ENCODE data around the gene FXYD4.

FXYD4 gene

DNA sequence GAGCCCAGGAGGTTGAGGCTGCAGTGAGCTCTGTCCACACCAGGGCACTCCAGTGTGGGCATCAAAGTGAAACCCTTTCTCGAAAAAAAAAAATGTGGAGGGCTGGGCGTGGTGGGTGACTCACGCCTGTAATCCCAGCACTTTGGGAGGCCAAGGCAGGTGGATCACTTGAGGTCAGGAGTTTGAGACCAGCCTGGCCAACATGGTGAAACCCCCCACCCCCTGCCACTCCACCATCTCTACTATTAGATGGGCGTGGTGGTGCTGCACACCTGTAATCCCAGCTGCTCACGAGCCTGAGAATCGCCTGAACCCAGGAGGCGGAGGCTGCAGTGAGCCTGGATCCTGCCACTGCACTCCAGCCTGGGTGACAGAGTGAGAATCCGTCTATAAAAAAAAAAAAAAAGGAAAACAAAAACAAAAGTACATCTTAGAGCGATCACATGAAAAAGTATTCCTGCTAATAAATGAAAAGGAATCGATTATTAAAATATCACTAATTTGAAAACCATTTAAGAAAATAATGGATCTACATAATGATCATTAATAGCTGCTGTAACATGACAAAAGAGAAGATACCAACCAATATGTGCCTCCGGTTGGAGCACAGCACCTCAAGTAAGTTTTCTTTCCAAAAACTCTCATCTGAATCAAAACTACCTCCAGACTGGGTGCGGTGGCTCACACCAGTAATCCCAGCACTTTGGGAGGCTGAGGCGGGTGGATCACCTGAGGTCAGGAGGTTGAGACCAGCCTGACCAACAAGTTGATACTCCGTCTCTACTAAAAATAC is 32.7 kb downstream of the FXYD4 start:
- TF ChIP-seq CTCF (IDR thresholded peaks at IDR 0.05): no peak
- DNase-seq (ENCODE audit: low spot score): no peak
- no peak overlapping the region for H3K27ac ChIP-seq
- no peak overlapping the region for H3K4me3 ChIP-seq

DNA sequence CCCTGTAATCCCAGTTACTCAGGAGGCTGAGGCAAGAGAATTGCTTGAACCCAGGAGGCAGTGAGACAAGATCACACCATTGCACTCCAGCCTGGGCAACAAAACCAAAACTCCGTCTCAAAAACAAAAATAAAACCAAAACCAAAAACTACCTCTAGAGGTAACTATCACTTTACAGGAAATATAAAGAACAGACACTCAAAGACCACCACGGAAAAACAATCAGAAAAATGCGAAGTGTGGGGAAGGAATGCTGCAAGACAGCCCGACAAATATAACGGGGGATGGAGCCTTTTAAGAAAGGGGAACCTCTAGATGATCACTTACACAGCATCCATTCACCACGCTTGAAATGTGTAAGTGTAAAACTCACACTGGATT is 33.3 kb downstream of the FXYD4 start:
- TF ChIP-seq CTCF (IDR thresholded peaks at IDR 0.05): no peak
- H3K27ac ChIP-seq: no peak overlapping the region
- H3K4me3 ChIP-seq: no peak overlapping the region
- no peak for DNase-seq (ENCODE audit: low spot score)

DNA sequence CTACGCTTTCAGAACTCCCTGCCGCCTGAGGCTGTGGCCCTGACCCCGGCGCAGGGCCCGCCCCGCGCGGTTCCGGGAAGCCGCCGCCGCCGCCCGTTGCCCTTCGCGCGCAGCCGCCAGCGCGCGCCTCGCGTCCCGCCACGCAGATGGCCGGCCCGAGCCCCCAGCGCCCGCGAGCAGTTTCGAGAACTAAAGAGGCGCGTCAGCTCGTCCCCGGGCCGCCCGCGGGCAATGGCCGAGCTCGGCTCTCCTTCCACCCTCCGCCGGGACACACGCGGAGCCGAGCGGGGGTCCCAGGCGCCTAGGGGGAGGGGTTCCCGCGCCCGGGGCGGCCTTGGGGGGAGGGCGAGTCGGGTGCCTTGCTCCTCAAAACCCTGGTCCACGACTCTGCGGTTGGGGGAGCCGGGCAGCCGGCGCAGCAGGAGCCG is 35.7 kb downstream of the FXYD4 start:
- peak overlapping the region; percentile 95 to 97 for H3K27ac ChIP-seq
- DNase-seq (ENCODE audit: low spot score): no peak
- peak overlapping the region; percentile 91 for H3K4me3 ChIP-seq
- no peak for TF ChIP-seq CTCF (IDR thresholded peaks at IDR 0.05)

GRCh38 chr10:43407576-43408330 is 36.3 kb downstream of the FXYD4 start:
- Histone ChIP-seq H3K27ac (peak overlapping the region; percentile 95 to 97), H3K4me3 (peak overlapping the region; percentile 91)
- DNase-seq (ENCODE audit: low spot score): peak; percentile 95
- TF ChIP-seq CTCF (IDR thresholded peaks at IDR 0.05): no peak

GRCh38 chr10:43408331-43408709 is 36.9 kb downstream of the FXYD4 start:
- DNase-seq (ENCODE audit: low spot score): peak; percentile 78
- H3K4me3 ChIP-seq: peak overlapping the region; percentile 91
- H3K27ac ChIP-seq: peak overlapping the region; percentile 95 to 97
- no peak for TF ChIP-seq CTCF (IDR thresholded peaks at IDR 0.05)

GRCh38 chr10:43408710-43409384 is 37.4 kb downstream of the FXYD4 start, which contains the start of gene HNRNPF:
HNRNPF (minus strand) TSS chr10:43409186; CDS start chr10:43387884, 21,302 bp downstream.
- H3K4me3 ChIP-seq: peak within 1 kb of the TSS; percentile 91
- TF ChIP-seq CTCF (IDR thresholded peaks at IDR 0.05): no peak

More at GRCh38 chr10:43408710-43409384, 37.4 kb downstream of the FXYD4 start, which contains the start of gene HNRNPF:
- H3K27ac ChIP-seq: peak within 1 kb of the TSS; percentile 95 to 97
- peak; percentile 96 for DNase-seq (ENCODE audit: low spot score)

Measured in coronary artery (tissue), 2 donors.